Lung microvascular endothelial cell (primary cell): ENCODE measurements around the gene PGPEP1. TPM values are rescaled to one million over a fixed set of nuclear protein-coding genes. Genes with fewer than 3 reads are reported as not detected.

ENCODE experiments used
- DNase-seq, 2 donors: peaks; one replicate each; pipeline versions ENCODE4 v3.0.0 to v3.0.0-alpha.2; 2010; ENCODE audit warnings: low read depth in 2 of 2
- total RNA-seq: library from RNA; depleted of rRNA; stranded (reverse); fragments of >200 nt; gene quantifications from 2 replicates; pipeline ENCODE4 v1.2.1, GENCODE V29; 2014

PGPEP1 gene
- total RNA-seq, 1 donor from 2014 or later: 12.1 TPM

GRCh38 chr19:18417250-18418028 is 77.0 kb downstream of the PGPEP1 start:
- DNase-seq: peak; percentile 87 to 94

GRCh38 chr19:18418029-18418482 is 77.7 kb downstream of the PGPEP1 start:
- DNase-seq: no peak

- DNase-seq: peak; percentile 34 to 47
Measured at GRCh38 chr19:18418483-18419194, 78.2 kb downstream of the PGPEP1 start.

- peak; percentile 88 to 93 for DNase-seq
Measured at GRCh38 chr19:18419195-18419698, 78.8 kb downstream of the PGPEP1 start, which contains the start of gene SSBP4. Gene SSBP4 (plus strand): TSS chr19:18419398. CDS start chr19:18419649, 251 bp downstream.

Other genes starting within 250 kb of the PGPEP1 start
- gene MAST3, start 242.8 kb upstream of the PGPEP1 start, total RNA-seq: 1.1 and 2.0 TPM in 2 replicates
- 1.5 and 1.6 TPM in 2 replicates for gene PIK3R2, start 187.4 kb upstream of the PGPEP1 start, total RNA-seq
- gene IFI30, start 166.8 kb upstream of the PGPEP1 start, total RNA-seq: 4.4 TPM in 2 replicates
- gene MPV17L2, start 147.4 kb upstream of the PGPEP1 start, total RNA-seq: 6.3 and 8.1 TPM in 2 replicates
- 0.22 and 0.40 TPM in 2 replicates for gene RAB3A, start 136.6 kb upstream of the PGPEP1 start, total RNA-seq
- under 0.01 TPM in 2 replicates for gene PDE4C, start 114.2 kb upstream of the PGPEP1 start, total RNA-seq
- gene IQCN, start 66.1 kb upstream of the PGPEP1 start, total RNA-seq: under 0.01 TPM in 2 replicates
- 55.4 and 117 TPM in 2 replicates for gene JUND, start 59.0 kb upstream of the PGPEP1 start, total RNA-seq
- gene LSM4, start 17.5 kb upstream of the PGPEP1 start, total RNA-seq: 86.1 and 110 TPM in 2 replicates
- 70.0 and 104 TPM in 2 replicates for gene GDF15, start 45.6 kb downstream of the PGPEP1 start, total RNA-seq
- gene LRRC25, start 57.0 kb downstream of the PGPEP1 start, total RNA-seq: not detected in 2 replicates
- 44.0 and 45.8 TPM in 2 replicates for gene SSBP4, start 78.8 kb downstream of the PGPEP1 start, total RNA-seq
- gene ISYNA1, start 97.5 kb downstream of the PGPEP1 start, total RNA-seq: 26.0 and 33.6 TPM in 2 replicates
- 10.0 and 17.1 TPM in 2 replicates for gene ELL, start 181.5 kb downstream of the PGPEP1 start, total RNA-seq
- gene FKBP8, start 203.0 kb downstream of the PGPEP1 start, total RNA-seq: 137 and 167 TPM in 2 replicates
- gene KXD1, start 217.3 kb downstream of the PGPEP1 start, total RNA-seq: 39.5 and 53.4 TPM in 2 replicates
- 955 and 1,121 TPM in 2 replicates for gene UBA52, start 231.3 kb downstream of the PGPEP1 start, total RNA-seq
- 43.3 and 53.8 TPM in 2 replicates for gene REX1BD, start 248.2 kb downstream of the PGPEP1 start, total RNA-seq